ENCODE measurements around the gene KAT6B.
"Not testable (repeated sequence)": the region's sequence is repeated elsewhere in the genome, so short reads cannot be mapped to it uniquely, and the experiment has no call there.

The KAT6B gene

GRCh38 chr10:75049316-75050148, 223.1 kb downstream of the KAT6B start:
- DNase-seq, result no peak

- no peak for DNase-seq
Observed at GRCh38 chr10:75050149-75050919, 223.9 kb downstream of the KAT6B start.

- no peak for DNase-seq
Observed at GRCh38 chr10:75051308-75051707, 224.9 kb downstream of the KAT6B start.

- DNase-seq, result not testable (repeated sequence)
Observed at GRCh38 chr10:75055896-75056406, 229.6 kb downstream of the KAT6B start.

- DNase-seq, result no peak
Observed at GRCh38 chr10:75057680-75058079, 231.3 kb downstream of the KAT6B start.

- DNase-seq, result no peak
Observed at GRCh38 chr10:75058161-75058560, 231.8 kb downstream of the KAT6B start.

GRCh38 chr10:75061709-75062505, 235.5 kb downstream of the KAT6B start:
- DNase-seq, result no peak

GRCh38 chr10:75062506-75063299, 236.3 kb downstream of the KAT6B start:
- DNase-seq, result no peak

GRCh38 chr10:75063461-75064230, 237.2 kb downstream of the KAT6B start:
- DNase-seq, result no peak

- no peak for DNase-seq
Observed at GRCh38 chr10:75065076-75065475, 238.7 kb downstream of the KAT6B start.

GRCh38 chr10:75066271-75066670, 239.9 kb downstream of the KAT6B start:
- DNase-seq, result no peak

- DNase-seq, result no peak
Observed at GRCh38 chr10:75067272-75067671, 240.9 kb downstream of the KAT6B start.

- no peak for DNase-seq
Observed at GRCh38 chr10:75068523-75068922, 242.1 kb downstream of the KAT6B start.

GRCh38 chr10:75070476-75070875, 244.1 kb downstream of the KAT6B start:
- DNase-seq, result no peak

- DNase-seq, result peak in 1 of 2 experiments; percentile 43
Observed at GRCh38 chr10:75070961-75071428, 244.6 kb downstream of the KAT6B start.

- no peak for DNase-seq
Observed at GRCh38 chr10:75071756-75072155, 245.4 kb downstream of the KAT6B start.

GRCh38 chr10:75072727-75073126, 246.3 kb downstream of the KAT6B start:
- no peak for DNase-seq

GRCh38 chr10:75073442-75073841, 247.0 kb downstream of the KAT6B start:
- no peak for DNase-seq

GRCh38 chr10:75074711-75075445, 248.5 kb downstream of the KAT6B start:
- no peak for DNase-seq

GRCh38 chr10:75076348-75076747, 249.9 kb downstream of the KAT6B start:
- no peak for DNase-seq
